ENCODE data around the gene SIGLEC12. TPM values are rescaled to one million over a fixed set of nuclear protein-coding genes. Genes with fewer than 3 reads are reported as not detected.

The SIGLEC12 gene
- total and polyA plus RNA-seq, 9 of the 15 experiments (the other 6 are each of a cell fraction or from before 2014, with no cell fraction given) = 0.08 to 1.3 (median 0.54) TPM

DNA sequence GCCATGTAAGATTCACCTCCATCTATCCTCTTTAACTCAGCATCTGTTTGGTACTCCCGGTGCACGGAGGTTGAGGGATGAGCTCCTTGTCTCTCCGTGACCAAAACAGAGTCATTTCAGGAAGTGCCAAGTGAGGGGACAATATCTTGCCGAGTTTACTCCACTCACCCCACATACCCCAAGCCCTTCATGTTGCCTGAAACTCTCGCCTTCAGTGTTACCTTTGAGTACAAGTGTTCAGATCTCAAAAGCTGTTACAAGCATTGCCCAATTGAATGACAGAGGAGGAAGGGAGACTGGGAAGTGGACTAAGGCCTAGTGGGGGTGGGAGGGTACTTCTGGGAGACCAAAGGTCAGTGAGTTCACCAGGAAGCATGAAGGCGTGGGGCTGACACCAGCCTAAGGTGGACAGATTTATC lies 6.0 kb upstream of the SIGLEC12 start (continued):
- TF ChIP-seq, protein P1, sequence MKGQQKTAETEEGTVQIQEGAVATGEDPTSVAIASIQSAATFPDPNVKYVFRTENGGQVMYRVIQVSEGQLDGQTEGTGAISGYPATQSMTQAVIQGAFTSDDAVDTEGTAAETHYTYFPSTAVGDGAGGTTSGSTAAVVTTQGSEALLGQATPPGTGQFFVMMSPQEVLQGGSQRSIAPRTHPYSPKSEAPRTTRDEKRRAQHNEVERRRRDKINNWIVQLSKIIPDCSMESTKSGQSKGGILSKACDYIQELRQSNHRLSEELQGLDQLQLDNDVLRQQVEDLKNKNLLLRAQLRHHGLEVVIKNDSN (CRISPR knock-in tag; IDR thresholded peaks at IDR 0.05) = peak; percentile 24; the same call in 1 of the 2 replicates
- 0 out of 2 replicates have a peak, but pooled peaks have one; percentile 78 for TF ChIP-seq HDAC2 (IDR thresholded peaks at IDR 0.05)
- 0 out of 2 replicates have a peak, but pooled peaks have one; percentile 42 for TF ChIP-seq SUPT5H (IDR thresholded peaks at IDR 0.05)
- TF ChIP-seq, protein P2, sequence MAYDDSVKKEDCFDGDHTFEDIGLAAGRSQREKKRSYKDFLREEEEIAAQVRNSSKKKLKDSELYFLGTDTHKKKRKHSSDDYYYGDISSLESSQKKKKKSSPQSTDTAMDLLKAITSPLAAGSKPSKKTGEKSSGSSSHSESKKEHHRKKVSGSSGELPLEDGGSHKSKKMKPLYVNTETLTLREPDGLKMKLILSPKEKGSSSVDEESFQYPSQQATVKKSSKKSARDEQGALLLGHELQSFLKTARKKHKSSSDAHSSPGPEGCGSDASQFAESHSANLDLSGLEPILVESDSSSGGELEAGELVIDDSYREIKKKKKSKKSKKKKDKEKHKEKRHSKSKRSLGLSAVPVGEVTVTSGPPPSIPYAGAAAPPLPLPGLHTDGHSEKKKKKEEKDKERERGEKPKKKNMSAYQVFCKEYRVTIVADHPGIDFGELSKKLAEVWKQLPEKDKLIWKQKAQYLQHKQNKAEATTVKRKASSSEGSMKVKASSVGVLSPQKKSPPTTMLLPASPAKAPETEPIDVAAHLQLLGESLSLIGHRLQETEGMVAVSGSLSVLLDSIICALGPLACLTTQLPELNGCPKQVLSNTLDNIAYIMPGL (CRISPR knock-in tag; IDR thresholded peaks at IDR 0.05) = no peak
- peak; percentile 47; the same call in 1 of the 2 replicates for TF ChIP-seq POLR2A (conservative IDR thresholded peaks at IDR 0.05)
- TF ChIP-seq, protein P3, sequence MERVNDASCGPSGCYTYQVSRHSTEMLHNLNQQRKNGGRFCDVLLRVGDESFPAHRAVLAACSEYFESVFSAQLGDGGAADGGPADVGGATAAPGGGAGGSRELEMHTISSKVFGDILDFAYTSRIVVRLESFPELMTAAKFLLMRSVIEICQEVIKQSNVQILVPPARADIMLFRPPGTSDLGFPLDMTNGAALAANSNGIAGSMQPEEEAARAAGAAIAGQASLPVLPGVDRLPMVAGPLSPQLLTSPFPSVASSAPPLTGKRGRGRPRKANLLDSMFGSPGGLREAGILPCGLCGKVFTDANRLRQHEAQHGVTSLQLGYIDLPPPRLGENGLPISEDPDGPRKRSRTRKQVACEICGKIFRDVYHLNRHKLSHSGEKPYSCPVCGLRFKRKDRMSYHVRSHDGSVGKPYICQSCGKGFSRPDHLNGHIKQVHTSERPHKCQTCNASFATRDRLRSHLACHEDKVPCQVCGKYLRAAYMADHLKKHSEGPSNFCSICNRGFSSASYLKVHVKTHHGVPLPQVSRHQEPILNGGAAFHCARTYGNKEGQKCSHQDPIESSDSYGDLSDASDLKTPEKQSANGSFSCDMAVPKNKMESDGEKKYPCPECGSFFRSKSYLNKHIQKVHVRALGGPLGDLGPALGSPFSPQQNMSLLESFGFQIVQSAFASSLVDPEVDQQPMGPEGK (CRISPR knock-in tag; IDR thresholded peaks at IDR 0.05; ENCODE audit: borderline replicate concordance) = no peak
- TF ChIP-seq, protein P4, sequence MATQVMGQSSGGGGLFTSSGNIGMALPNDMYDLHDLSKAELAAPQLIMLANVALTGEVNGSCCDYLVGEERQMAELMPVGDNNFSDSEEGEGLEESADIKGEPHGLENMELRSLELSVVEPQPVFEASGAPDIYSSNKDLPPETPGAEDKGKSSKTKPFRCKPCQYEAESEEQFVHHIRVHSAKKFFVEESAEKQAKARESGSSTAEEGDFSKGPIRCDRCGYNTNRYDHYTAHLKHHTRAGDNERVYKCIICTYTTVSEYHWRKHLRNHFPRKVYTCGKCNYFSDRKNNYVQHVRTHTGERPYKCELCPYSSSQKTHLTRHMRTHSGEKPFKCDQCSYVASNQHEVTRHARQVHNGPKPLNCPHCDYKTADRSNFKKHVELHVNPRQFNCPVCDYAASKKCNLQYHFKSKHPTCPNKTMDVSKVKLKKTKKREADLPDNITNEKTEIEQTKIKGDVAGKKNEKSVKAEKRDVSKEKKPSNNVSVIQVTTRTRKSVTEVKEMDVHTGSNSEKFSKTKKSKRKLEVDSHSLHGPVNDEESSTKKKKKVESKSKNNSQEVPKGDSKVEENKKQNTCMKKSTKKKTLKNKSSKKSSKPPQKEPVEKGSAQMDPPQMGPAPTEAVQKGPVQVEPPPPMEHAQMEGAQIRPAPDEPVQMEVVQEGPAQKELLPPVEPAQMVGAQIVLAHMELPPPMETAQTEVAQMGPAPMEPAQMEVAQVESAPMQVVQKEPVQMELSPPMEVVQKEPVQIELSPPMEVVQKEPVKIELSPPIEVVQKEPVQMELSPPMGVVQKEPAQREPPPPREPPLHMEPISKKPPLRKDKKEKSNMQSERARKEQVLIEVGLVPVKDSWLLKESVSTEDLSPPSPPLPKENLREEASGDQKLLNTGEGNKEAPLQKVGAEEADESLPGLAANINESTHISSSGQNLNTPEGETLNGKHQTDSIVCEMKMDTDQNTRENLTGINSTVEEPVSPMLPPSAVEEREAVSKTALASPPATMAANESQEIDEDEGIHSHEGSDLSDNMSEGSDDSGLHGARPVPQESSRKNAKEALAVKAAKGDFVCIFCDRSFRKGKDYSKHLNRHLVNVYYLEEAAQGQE (IDR thresholded peaks at IDR 0.05; ENCODE audit: borderline replicate concordance) = peak; percentile 10; the same call in 1 of the 2 replicates
- TF ChIP-seq, protein P4 (CRISPR knock-in tag; IDR thresholded peaks at IDR 0.05; ENCODE audit: low read depth) = no peak
- TF ChIP-seq TEAD1 (CRISPR knock-in tag; IDR thresholded peaks at IDR 0.05) = 0 out of 4 replicates have a peak, but pooled peaks of 1 of the 2 experiments have one; percentile 26
- no peak for TF ChIP-seq ZNF347 (CRISPR knock-in tag; IDR thresholded peaks at IDR 0.05; ENCODE audit: low read depth)
- TF ChIP-seq ZNF408 (CRISPR knock-in tag; IDR thresholded peaks at IDR 0.05; ENCODE audit: low read depth) = no peak
- 0 out of 2 replicates have a peak, but pooled peaks have one; percentile 55 for TF ChIP-seq MIER1 (IDR thresholded peaks at IDR 0.05; ENCODE audit: low read depth)
- peak; percentile 80 for TF ChIP-seq NR2C1 (IDR thresholded peaks at IDR 0.05)
- peak; percentile 82 for TF ChIP-seq NR2C1 (tag; IDR thresholded peaks at IDR 0.05)
- 0 out of 2 replicates have a peak, but pooled peaks have one; percentile 59 for TF ChIP-seq BACH1 (tag; IDR thresholded peaks at IDR 0.05)
- 0 out of 2 replicates have a peak, but pooled peaks have one; percentile 45 for TF ChIP-seq ZNF175 (CRISPR knock-in tag; IDR thresholded peaks at IDR 0.05; ENCODE audit: low read depth)

Data from K562 (cell line).